ENCODE measurements around the gene OSBP2.

The OSBP2 gene

DNA sequence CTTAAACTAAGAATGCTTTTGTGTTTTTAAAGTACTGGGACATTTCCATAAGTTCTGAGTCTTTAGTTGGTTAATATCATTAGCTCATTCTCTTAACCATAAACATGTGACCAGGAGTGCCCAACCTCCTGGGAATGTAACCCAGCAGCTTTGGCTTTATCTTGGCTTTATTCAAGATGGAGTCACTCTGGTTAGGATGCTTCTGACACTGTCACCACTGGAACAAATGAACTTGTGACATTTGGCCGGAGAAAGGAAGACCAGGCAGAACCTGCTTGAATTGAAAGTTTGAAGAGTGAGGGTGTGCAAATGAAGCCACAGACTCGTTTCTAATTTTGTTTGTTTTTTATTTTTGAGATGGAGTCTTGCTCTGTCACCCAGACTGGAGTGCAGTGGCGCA is 54.6 kb downstream of the OSBP2 start:
- DNase-seq (ENCODE audit: low read depth): no peak
- H3K9me3 ChIP-seq (ENCODE audit: control insufficient read depth, low read length): no peaks in the 10 kb centered on the region
- H3K4me3 ChIP-seq (ENCODE audit: low read length): no peak overlapping the region
- H3K9ac ChIP-seq (ENCODE audit: low read length): no peak overlapping the region
- no peaks in the 10 kb centered on the region for H3K4me1 ChIP-seq (ENCODE audit: control insufficient read depth, insufficient read depth, low read length)
- no peaks in the 10 kb centered on the region for H3K36me3 ChIP-seq (ENCODE audit: control insufficient read depth, insufficient read depth, low read length, severe bottlenecking)
- no peaks in the 10 kb centered on the region for H3K27me3 ChIP-seq (replicated peaks; ENCODE audit: control insufficient read depth, insufficient read depth, low read length)

DNA sequence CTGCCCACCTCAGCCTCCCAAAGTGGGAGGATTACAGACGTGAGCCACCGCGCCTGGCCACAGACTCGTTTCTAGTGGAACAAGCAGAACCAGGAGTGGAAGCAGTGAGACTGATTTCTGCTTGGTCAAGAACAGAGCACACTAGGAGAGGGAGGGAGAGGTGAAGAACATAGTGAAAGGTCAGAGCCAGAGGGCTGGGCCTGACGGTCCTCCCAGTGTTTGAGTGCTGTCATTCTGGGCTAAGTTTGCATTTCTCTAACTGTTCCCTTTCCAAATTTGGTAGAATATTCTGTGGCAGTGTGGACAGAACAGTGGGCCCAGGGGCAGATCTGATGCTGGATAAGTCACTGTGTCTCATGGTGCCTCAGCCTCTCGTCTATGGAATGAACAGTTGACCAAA is 55.2 kb downstream of the OSBP2 start:
- no peaks in the 10 kb centered on the region for H3K36me3 ChIP-seq (ENCODE audit: control insufficient read depth, insufficient read depth, low read length, severe bottlenecking)
- DNase-seq (ENCODE audit: low read depth): no peak
- H3K27me3 ChIP-seq (replicated peaks; ENCODE audit: control insufficient read depth, insufficient read depth, low read length): no peaks in the 10 kb centered on the region
- no peak overlapping the region for H3K4me3 ChIP-seq (ENCODE audit: low read length)
- no peaks in the 10 kb centered on the region for H3K9me3 ChIP-seq (ENCODE audit: control insufficient read depth, low read length)
- H3K4me1 ChIP-seq (ENCODE audit: control insufficient read depth, insufficient read depth, low read length): no peaks in the 10 kb centered on the region
- no peak overlapping the region for H3K9ac ChIP-seq (ENCODE audit: low read length)

GRCh38 chr22:30751529-30751928 is 56.9 kb downstream of the OSBP2 start:
- Histone ChIP-seq H3K4me1 (ENCODE audit: control insufficient read depth, insufficient read depth, low read length) (no peaks in the 10 kb centered on the region), H3K27me3 (replicated peaks; ENCODE audit: control insufficient read depth, insufficient read depth, low read length) (no peaks in the 10 kb centered on the region), H3K9ac (ENCODE audit: low read length) (no peak overlapping the region), H3K36me3 (ENCODE audit: control insufficient read depth, insufficient read depth, low read length, severe bottlenecking) (no peaks in the 10 kb centered on the region), H3K9me3 (ENCODE audit: control insufficient read depth, low read length) (no peaks in the 10 kb centered on the region), H3K4me3 (ENCODE audit: low read length) (no peak overlapping the region)
- no peak for DNase-seq (ENCODE audit: low read depth)

DNA sequence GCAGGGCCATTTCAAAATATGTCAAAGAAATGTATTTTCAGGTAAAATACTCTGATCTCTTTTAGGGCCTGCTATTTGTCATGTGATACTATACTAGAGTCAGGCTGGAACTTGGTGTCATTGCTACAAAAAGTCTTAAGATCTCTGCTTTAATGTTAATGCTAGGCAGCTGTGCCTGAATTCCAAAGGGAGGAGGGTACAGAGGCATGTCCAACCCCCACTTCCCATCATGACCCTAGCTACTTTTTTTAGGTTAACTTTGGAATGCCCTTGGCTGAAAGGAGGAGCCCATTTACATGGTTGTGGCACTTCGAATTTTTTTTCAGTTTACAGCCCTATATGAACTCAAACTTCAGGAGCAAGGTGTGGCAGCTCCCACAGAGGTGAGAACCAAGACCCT is 58.1 kb downstream of the OSBP2 start:
- H3K4me1 ChIP-seq (ENCODE audit: control insufficient read depth, insufficient read depth, low read length): no peaks in the 10 kb centered on the region
- H3K4me3 ChIP-seq (ENCODE audit: low read length): no peak overlapping the region
- no peaks in the 10 kb centered on the region for H3K36me3 ChIP-seq (ENCODE audit: control insufficient read depth, insufficient read depth, low read length, severe bottlenecking)
- no peak for DNase-seq (ENCODE audit: low read depth)
- no peak overlapping the region for H3K9ac ChIP-seq (ENCODE audit: low read length)
- no peaks in the 10 kb centered on the region for H3K9me3 ChIP-seq (ENCODE audit: control insufficient read depth, low read length)
- no peaks in the 10 kb centered on the region for H3K27me3 ChIP-seq (replicated peaks; ENCODE audit: control insufficient read depth, insufficient read depth, low read length)

DNA sequence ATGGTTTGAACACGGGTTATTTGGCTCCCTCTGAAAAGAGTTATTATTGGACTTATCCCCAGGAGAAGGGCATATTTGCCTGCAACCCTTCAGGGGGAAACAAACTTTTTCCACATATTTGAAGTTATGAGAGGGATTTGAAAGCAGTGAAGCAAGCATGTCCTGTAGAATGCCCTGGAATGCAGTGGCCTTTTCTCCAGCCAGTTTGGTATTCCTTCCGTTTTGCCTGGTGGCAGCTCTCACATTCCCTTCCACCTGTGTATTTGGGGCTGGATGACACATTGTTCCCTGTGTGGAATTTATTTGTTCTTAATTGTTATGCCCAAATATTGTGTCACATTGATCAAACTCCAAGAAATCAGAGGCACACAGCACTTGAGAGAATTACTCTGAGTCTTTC is 59.0 kb downstream of the OSBP2 start:
- no peaks in the 10 kb centered on the region for H3K36me3 ChIP-seq (ENCODE audit: control insufficient read depth, insufficient read depth, low read length, severe bottlenecking)
- H3K27me3 ChIP-seq (replicated peaks; ENCODE audit: control insufficient read depth, insufficient read depth, low read length): no peaks in the 10 kb centered on the region
- no peaks in the 10 kb centered on the region for H3K9me3 ChIP-seq (ENCODE audit: control insufficient read depth, low read length)

GRCh38 chr22:30754521-30754920 is 59.8 kb downstream of the OSBP2 start:
- Histone ChIP-seq H3K4me3 (ENCODE audit: low read length) (no peak overlapping the region), H3K9me3 (ENCODE audit: control insufficient read depth, low read length) (no peaks in the 10 kb centered on the region), H3K27me3 (replicated peaks; ENCODE audit: control insufficient read depth, insufficient read depth, low read length) (no peaks in the 10 kb centered on the region), H3K9ac (ENCODE audit: low read length) (no peak overlapping the region), H3K36me3 (ENCODE audit: control insufficient read depth, insufficient read depth, low read length, severe bottlenecking) (no peaks in the 10 kb centered on the region), H3K4me1 (ENCODE audit: control insufficient read depth, insufficient read depth, low read length) (no peaks in the 10 kb centered on the region)
- DNase-seq (ENCODE audit: low read depth): no peak

More for the DNA sequence above, 59.0 kb downstream of the OSBP2 start:
- no peak overlapping the region for H3K4me3 ChIP-seq (ENCODE audit: low read length)
- H3K9ac ChIP-seq (ENCODE audit: low read length): no peak overlapping the region
- peak; percentile 37 for DNase-seq (ENCODE audit: low read depth)
- H3K4me1 ChIP-seq (ENCODE audit: control insufficient read depth, insufficient read depth, low read length): no peaks in the 10 kb centered on the region

GRCh38 chr22:30754971-30755758 is 60.5 kb downstream of the OSBP2 start:
- no peaks in the 10 kb centered on the region for H3K36me3 ChIP-seq (ENCODE audit: control insufficient read depth, insufficient read depth, low read length, severe bottlenecking)
- DNase-seq (ENCODE audit: low read depth): peak; percentile 90
- no peaks in the 10 kb centered on the region for H3K4me1 ChIP-seq (ENCODE audit: control insufficient read depth, insufficient read depth, low read length)
- H3K27me3 ChIP-seq (replicated peaks; ENCODE audit: control insufficient read depth, insufficient read depth, low read length): no peaks in the 10 kb centered on the region
- no peaks in the 10 kb centered on the region for H3K9me3 ChIP-seq (ENCODE audit: control insufficient read depth, low read length)
- H3K9ac ChIP-seq (ENCODE audit: low read length): no peak overlapping the region
- H3K4me3 ChIP-seq (ENCODE audit: low read length): no peak overlapping the region

GRCh38 chr22:30755759-30756124 is 61.1 kb downstream of the OSBP2 start:
- Histone ChIP-seq H3K4me3 (ENCODE audit: low read length) (no peak overlapping the region), H3K9me3 (ENCODE audit: control insufficient read depth, low read length) (no peaks in the 10 kb centered on the region), H3K27me3 (replicated peaks; ENCODE audit: control insufficient read depth, insufficient read depth, low read length) (no peaks in the 10 kb centered on the region), H3K4me1 (ENCODE audit: control insufficient read depth, insufficient read depth, low read length) (no peaks in the 10 kb centered on the region), H3K36me3 (ENCODE audit: control insufficient read depth, insufficient read depth, low read length, severe bottlenecking) (no peaks in the 10 kb centered on the region), H3K9ac (ENCODE audit: low read length) (no peak overlapping the region)
- no peak for DNase-seq (ENCODE audit: low read depth)

- Histone ChIP-seq H3K9me3 (ENCODE audit: control insufficient read depth, low read length) (no peaks in the 10 kb centered on the region), H3K9ac (ENCODE audit: low read length) (no peak overlapping the region), H3K4me3 (ENCODE audit: low read length) (no peak overlapping the region), H3K36me3 (ENCODE audit: control insufficient read depth, insufficient read depth, low read length, severe bottlenecking) (no peaks in the 10 kb centered on the region), H3K4me1 (ENCODE audit: control insufficient read depth, insufficient read depth, low read length) (no peaks in the 10 kb centered on the region), H3K27me3 (replicated peaks; ENCODE audit: control insufficient read depth, insufficient read depth, low read length) (no peaks in the 10 kb centered on the region)
- peak; percentile 87 for DNase-seq (ENCODE audit: low read depth)
These were observed 69.4 kb downstream of the OSBP2 start for GRCh38 chr22:30763815-30764673.

- DNase-seq (ENCODE audit: low read depth): no peak
- no peaks in the 10 kb centered on the region for H3K36me3 ChIP-seq (ENCODE audit: control insufficient read depth, insufficient read depth, low read length, severe bottlenecking)
These were observed 73.0 kb downstream of the OSBP2 start for GRCh38 chr22:30767661-30768060.

DNA sequence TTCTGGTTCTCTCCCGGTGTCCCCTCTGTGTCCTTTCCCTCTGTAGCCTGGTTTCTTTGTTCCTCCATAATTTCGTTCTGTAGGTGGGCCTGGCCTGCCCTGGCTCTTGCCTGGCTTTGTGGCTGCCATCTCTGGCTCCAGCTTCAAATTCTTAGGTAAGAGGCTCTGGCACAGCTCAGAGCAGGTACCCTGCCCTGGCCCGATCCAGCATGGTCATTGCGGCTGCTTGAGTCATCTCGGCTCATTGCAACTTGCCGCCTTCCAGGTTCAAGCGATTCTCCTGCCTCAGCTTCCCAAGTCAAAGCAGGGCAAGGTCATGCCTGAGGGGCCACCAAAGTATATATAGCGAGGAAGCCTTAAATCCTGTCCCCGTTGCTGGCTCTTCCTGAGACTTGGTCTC is 76.0 kb downstream of the OSBP2 start:
- Histone ChIP-seq H3K36me3 (ENCODE audit: control insufficient read depth, insufficient read depth, low read length, severe bottlenecking) (no peaks in the 10 kb centered on the region), H3K9ac (ENCODE audit: low read length) (no peak overlapping the region), H3K9me3 (ENCODE audit: control insufficient read depth, low read length) (no peaks in the 10 kb centered on the region), H3K4me3 (ENCODE audit: low read length) (no peak overlapping the region), H3K4me1 (ENCODE audit: control insufficient read depth, insufficient read depth, low read length) (no peaks in the 10 kb centered on the region), H3K27me3 (replicated peaks; ENCODE audit: control insufficient read depth, insufficient read depth, low read length) (no peaks in the 10 kb centered on the region)
- DNase-seq (ENCODE audit: low read depth): no peak

More at GRCh38 chr22:30767661-30768060, 73.0 kb downstream of the OSBP2 start:
- no peaks in the 10 kb centered on the region for H3K9me3 ChIP-seq (ENCODE audit: control insufficient read depth, low read length)
- no peaks in the 10 kb centered on the region for H3K27me3 ChIP-seq (replicated peaks; ENCODE audit: control insufficient read depth, insufficient read depth, low read length)
- no peaks in the 10 kb centered on the region for H3K4me1 ChIP-seq (ENCODE audit: control insufficient read depth, insufficient read depth, low read length)
- H3K4me3 ChIP-seq (ENCODE audit: low read length): no peak overlapping the region
- H3K9ac ChIP-seq (ENCODE audit: low read length): no peak overlapping the region

All from adipocyte (in vitro differentiated cells).